H1 (cell line): ENCODE data around the gene LLGL1. TPM values are rescaled to one million over a fixed set of nuclear protein-coding genes. Genes with fewer than 3 reads are reported as not detected.

Source experiments
- CTCF ChIA-PET: fragments of 300-600 bp; sonication (Branson Sonifier 250); formaldehyde crosslinking; loops from one replicate; lab custom pipeline; 2021; ENCODE audit not compliant: partially characterized antibody; lab: Charles Lee
- POLR2A ChIA-PET: fragments of 300-600 bp; sonication (Branson Sonifier 250); formaldehyde crosslinking; loops from one replicate; lab custom pipeline; 2021; ENCODE audit warnings: inconsistent platforms; ENCODE audit not compliant: partially characterized antibody; lab: Charles Lee
- DNase-seq, 2 experiments: peaks; one replicate each; pipeline versions ENCODE4 v3.0.0 to v3.0.0-alpha.2; 2010 to 2022; ENCODE audit warnings: low spot score in 2 of 2, low read depth in 1 of 2, mixed read lengths in 1 of 2
- FAIRE-seq: peaks from 2 replicates; lab custom pipeline; 2011; peaks lifted over from hg19 to GRCh38; lab: Jason Lieb, UNC
- H2AFZ ChIP-seq: 2 replicates; pipeline ENCODE4 v1.8.1; 2012; ENCODE audit warnings: low read length, inconsistent platforms
- H2AK5ac ChIP-seq: 2 replicates; pipeline ENCODE4 v1.6.1; 2013; ENCODE audit warnings: low read depth, low read length
- H2BK120ac ChIP-seq: replicated peaks from 2 replicates; pipeline ENCODE3; 2013; ENCODE audit warnings: low read depth, low read length, inconsistent platforms
- H2BK12ac ChIP-seq: 2 replicates; pipeline ENCODE4 v1.6.1; 2013; ENCODE audit warnings: low read depth, low read length
- H2BK15ac ChIP-seq: 2 replicates; pipeline ENCODE4 v1.6.1; 2013; ENCODE audit warnings: low read length
- H2BK20ac ChIP-seq: 2 replicates; pipeline ENCODE4 v1.6.1; 2013; ENCODE audit warnings: low read length
- H2BK5ac ChIP-seq: 2 replicates; pipeline ENCODE4 v1.6.1; 2013; ENCODE audit warnings: low read depth, low read length
- H3K14ac ChIP-seq: 2 replicates; pipeline ENCODE4 v1.6.1; 2013; ENCODE audit warnings: inconsistent platforms; ENCODE audit not compliant: insufficient read length
- H3K18ac ChIP-seq: 2 replicates; pipeline ENCODE4 v1.6.1; 2013; ENCODE audit warnings: low read length; ENCODE audit errors: extremely low read depth
- H3K23ac ChIP-seq: 2 replicates; pipeline ENCODE4 v1.6.1; 2013; ENCODE audit warnings: inconsistent platforms; ENCODE audit not compliant: insufficient read length
- H3K23me2 ChIP-seq: 2 replicates; pipeline ENCODE4 v1.6.1; 2013; ENCODE audit warnings: low read depth, low read length
- H3K27ac ChIP-seq: 2 replicates; pipeline ENCODE4 v1.6.1; 2011; ENCODE audit warnings: low read depth, low read length, inconsistent platforms
- H3K27me3 ChIP-seq, 4 experiments: replicated peaks in 1 of 4; 1 replicate in 1 of 4; 2 replicates in 3 of 4; pipeline versions ENCODE4 v1.6.1 to v1.8.1; 2011 to 2013; ENCODE audit warnings: low read length in 3 of 4, mild to moderate bottlenecking in 3 of 4, inconsistent platforms in 2 of 4, mixed read lengths in 2 of 4, moderate library complexity in 1 of 4; ENCODE audit not compliant: control insufficient read depth in 3 of 4, insufficient read depth in 3 of 4; ENCODE audit errors: extremely low read depth in 1 of 4
- H3K36me3 ChIP-seq, 4 experiments: 2 replicates each; pipeline versions ENCODE4 v1.6.1 to v1.8.1; 2011 to 2013; ENCODE audit warnings: mild to moderate bottlenecking in 4 of 4, low read length in 3 of 4, moderate library complexity in 2 of 4, control low read depth in 1 of 4, inconsistent platforms in 1 of 4; ENCODE audit not compliant: insufficient read depth in 4 of 4, control insufficient read depth in 2 of 4
- H3K4ac ChIP-seq: replicated peaks from 2 replicates; pipeline ENCODE3; 2013; ENCODE audit warnings: low read length, low read depth, mixed read lengths, inconsistent platforms; ENCODE audit not compliant: insufficient read length
- H3K4me1 ChIP-seq, 4 experiments: replicated peaks in 1 of 4; 1 replicate in 1 of 4; 2 replicates in 3 of 4; pipeline versions ENCODE4 v1.6.1 to v1.8.1; 2011 to 2013; ENCODE audit warnings: low read length in 3 of 4, inconsistent platforms in 2 of 4, mixed read lengths in 1 of 4; ENCODE audit not compliant: insufficient read depth in 4 of 4, control insufficient read depth in 3 of 4
- H3K4me2 ChIP-seq, 2 experiments: 2 replicates each; pipeline versions ENCODE4 v1.6.1 to v1.8.1; 2011 to 2013; ENCODE audit warnings: low read depth in 2 of 2, low read length in 2 of 2, control low read depth in 1 of 2, inconsistent platforms in 1 of 2, mild to moderate bottlenecking in 1 of 2; ENCODE audit not compliant: insufficient read depth in 1 of 2
- H3K4me3 ChIP-seq, 4 experiments: fragments of 200-600, 300-600 bp in 1 of 4; sonication (generic), shearing (Covaris generic), sonication (Bioruptor Twin) in 1 of 4; 2 replicates each; pipeline versions ENCODE4 v1.5.1 to v1.8.1; 2011 to 2016; ENCODE audit warnings: low read length in 4 of 4, low read depth in 3 of 4, control low read depth in 2 of 4, inconsistent platforms in 2 of 4, mild to moderate bottlenecking in 2 of 4, mixed read lengths in 1 of 4, moderate library complexity in 1 of 4; ENCODE audit not compliant: insufficient read depth in 2 of 4; ENCODE audit errors: extremely low read depth in 1 of 4
- H3K56ac ChIP-seq: replicated peaks from 2 replicates; pipeline ENCODE3; 2013; ENCODE audit warnings: low read depth, mild to moderate bottlenecking, mixed read lengths, low read length, inconsistent platforms; ENCODE audit not compliant: insufficient read length
- H3K79me1 ChIP-seq: 2 replicates; pipeline ENCODE4 v1.6.1; 2013; ENCODE audit warnings: low read depth, low read length, control low read depth
- H3K79me2 ChIP-seq, 2 experiments: 2 replicates each; pipeline versions ENCODE4 v1.6.1 to v1.8.1; 2012 to 2013; ENCODE audit warnings: low read length in 2 of 2, mild to moderate bottlenecking in 2 of 2, inconsistent platforms in 1 of 2; ENCODE audit not compliant: insufficient read depth in 2 of 2, control insufficient read depth in 1 of 2
- H3K9ac ChIP-seq, 4 experiments: replicated peaks in 1 of 4; 1 replicate in 1 of 4; 2 replicates in 3 of 4; pipeline versions ENCODE4 v1.6.1 to v1.8.1; 2011 to 2013; ENCODE audit warnings: low read depth in 3 of 4, low read length in 3 of 4, control low read depth in 2 of 4, mild to moderate bottlenecking in 2 of 4, moderate library complexity in 2 of 4, inconsistent platforms in 1 of 4; ENCODE audit errors: extremely low read depth in 1 of 4
- H3K9me3 ChIP-seq, 2 experiments: 2 replicates each; pipeline versions ENCODE4 v1.6.1 to v1.8.1; 2012 to 2013; ENCODE audit warnings: mild to moderate bottlenecking in 2 of 2, moderate library complexity in 2 of 2, control low read depth in 1 of 2, inconsistent platforms in 1 of 2, low read depth in 1 of 2, low read length in 1 of 2, mixed read lengths in 1 of 2; ENCODE audit not compliant: insufficient read depth in 2 of 2
- H4K20me1 ChIP-seq, 2 experiments: replicated peaks in 1 of 2; 2 replicates each; pipeline versions ENCODE3 to v1.8.1; 2011 to 2013; ENCODE audit warnings: inconsistent platforms in 2 of 2, low read length in 2 of 2, mild to moderate bottlenecking in 1 of 2; ENCODE audit not compliant: insufficient read depth in 2 of 2, control insufficient read depth in 1 of 2
- H4K5ac ChIP-seq: 2 replicates; pipeline ENCODE4 v1.6.1; 2013; ENCODE audit warnings: low read length, low read depth, mixed read lengths, inconsistent platforms; ENCODE audit not compliant: insufficient read length
- H4K8ac ChIP-seq: 2 replicates; pipeline ENCODE4 v1.8.0; 2013; ENCODE audit warnings: mild to moderate bottlenecking, moderate library complexity, low read length, inconsistent platforms; ENCODE audit not compliant: insufficient read depth; ENCODE audit errors: extremely low read depth
- H4K91ac ChIP-seq: replicated peaks from 2 replicates; pipeline ENCODE3; 2013; ENCODE audit warnings: low read length, mixed read lengths, inconsistent platforms; ENCODE audit not compliant: insufficient read length
- CREB1 ChIP-seq: IDR thresholded peaks from 2 replicates; pipeline ENCODE4 v1.6.1; 2012; ENCODE audit warnings: inconsistent platforms
- EZH2 ChIP-seq: fragments of 200-600 bp; sonication (generic); IDR thresholded peaks from 2 replicates; pipeline ENCODE4 v1.7.1; 2012; ENCODE audit warnings: low read depth, mild to moderate bottlenecking, moderate library complexity, low read length, inconsistent platforms; ENCODE audit not compliant: severe bottlenecking
- GABPA ChIP-seq: IDR thresholded peaks from 2 replicates; pipeline ENCODE4 v1.6.1; 2011; ENCODE audit warnings: mild to moderate bottlenecking, low read length, moderate library complexity, borderline replicate concordance; ENCODE audit not compliant: insufficient read depth
- JUN ChIP-seq: IDR thresholded peaks from 2 replicates; pipeline ENCODE4 v1.6.1; 2011; ENCODE audit warnings: low read depth, mild to moderate bottlenecking, improper control_type of control experiment, low read length
- KDM1A ChIP-seq: fragments of 200-600, 300-600 bp; sonication (generic); IDR thresholded peaks from 2 replicates; pipeline ENCODE4 v1.7.1; 2016; ENCODE audit warnings: mild to moderate bottlenecking, low read length, borderline replicate concordance
- NRF1 ChIP-seq: IDR thresholded peaks from 2 replicates; pipeline ENCODE4 v1.6.1; 2011; ENCODE audit warnings: mild to moderate bottlenecking, low read depth, low read length, improper control_type of control experiment
- POU5F1 ChIP-seq: IDR thresholded peaks from 2 replicates; pipeline ENCODE4 v1.6.1; 2011; ENCODE audit warnings: low read depth, mild to moderate bottlenecking, low read length, moderate library complexity
- SIN3A ChIP-seq, 2 experiments: IDR thresholded peaks in 1 of 2; conservative IDR thresholded peaks in 1 of 2; 2 replicates each; pipeline ENCODE4 v1.6.1; 2011 to 2012; ENCODE audit warnings: low read length in 2 of 2, improper control_type of control experiment in 1 of 2, low read depth in 1 of 2, mild to moderate bottlenecking in 1 of 2
- SIRT6 ChIP-seq: IDR thresholded peaks from one replicate; pipeline ENCODE4 v1.7.1; 2012; ENCODE audit warnings: low read length, inconsistent platforms
- SUZ12 ChIP-seq: fragments of 200-600 bp; sonication (generic); IDR thresholded peaks from 2 replicates; pipeline ENCODE4 v1.6.1; 2012; ENCODE audit warnings: mild to moderate bottlenecking, inconsistent platforms, low read length, moderate library complexity, mixed read lengths
- TCF12 ChIP-seq: IDR thresholded peaks from 2 replicates; pipeline ENCODE4 v1.6.1; 2011; ENCODE audit warnings: low read depth, mild to moderate bottlenecking, low read length
- WGBS, 2 experiments: shearing (Covaris generic) in 1 of 2; methylation state at CpG; one replicate each; pipeline versions ENCODE4 v1.1.6 to v1.1.7; 2013 to 2015; ENCODE audit warnings: low lambda C conversion rate in 2 of 2, mixed read lengths in 2 of 2, inconsistent platforms in 1 of 2, low coverage in 1 of 2, missing lambda C conversion rate in 1 of 2; ENCODE audit not compliant: insufficient replicate concordance in 2 of 2, insufficient coverage in 1 of 2, insufficient read length in 1 of 2; ENCODE audit errors: extremely low coverage in 1 of 2, missing lambda C conversion rate in 1 of 2; 5-methylcytosine and 5-hydroxymethylcytosine counted together
- polyA plus RNA-seq, 7 experiments: library from polyadenylated mRNA; depleted of rRNA in 3 of 7; stranded (reverse) in 5 of 7; unstranded in 2 of 7; fragments of >200 nt in 5 of 7; fragments of 200-250 nt in 2 of 7; gene quantifications; 1 replicate in 5 of 7; 2 replicates in 1 of 7; 4 replicates in 1 of 7; pipeline versions ENCODE4 v1.2.1 to v1.2.3, GENCODE V29; 2011 to 2013; ENCODE audit warnings: missing spikeins in 2 of 7, mixed read lengths in 2 of 7
- total RNA-seq: library from RNA; stranded (reverse); fragmentation: NEBNext Ultra II Directional; extraction: Animal tissue kit (Norgen Biotek cat#: 25700); gene quantifications from 2 replicates; pipeline ENCODE4 v1.2.1, GENCODE V29; 2021

LLGL1 gene
- total and polyA plus RNA-seq, 2 of the 8 experiments (the other 6 are each of a cell fraction or from before 2014, with no cell fraction given): 71.3 to 107 TPM

DNA sequence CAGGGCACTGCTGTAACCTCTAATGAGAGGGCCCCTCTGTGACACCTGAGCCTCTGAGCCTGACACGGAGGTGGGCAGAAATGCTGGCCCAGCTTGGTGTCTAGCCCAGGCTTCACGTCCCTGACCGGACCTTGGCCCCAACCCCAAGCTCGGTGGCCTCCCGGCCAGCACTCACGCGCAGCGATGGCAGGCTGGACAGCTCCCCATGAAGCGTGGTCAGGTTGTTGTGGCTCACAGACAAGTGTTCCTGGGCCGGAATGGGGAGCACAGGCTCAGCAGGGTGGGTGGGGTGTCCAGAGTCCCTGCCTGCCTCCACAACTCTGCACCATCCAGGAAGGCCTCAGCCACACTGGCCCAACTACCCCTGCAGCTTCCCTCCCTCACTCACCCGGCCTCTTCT, 30.9 kb downstream of the LLGL1 start:
- no peak overlapping the region for H3K14ac ChIP-seq
- no peak overlapping the region for H2AFZ ChIP-seq
- H2BK12ac ChIP-seq: peak overlapping the region; percentile 14; the same call in 1 of the 2 replicates
- no peak overlapping the region for H3K56ac ChIP-seq
- peak overlapping the region; percentile 65; the same call in 1 of the 2 replicates for H2AK5ac ChIP-seq
- H4K91ac ChIP-seq: no peak overlapping the region
- peaks cover 4 to 30% (median 17%) of the 10 kb centered on the region in 4 experiments for H3K4me1 ChIP-seq
- H4K20me1 ChIP-seq: peaks cover 3 to 10% of the 10 kb centered on the region in 2 experiments
- no peaks in the 10 kb centered on the region for H3K27me3 ChIP-seq
- H3K18ac ChIP-seq: no peak overlapping the region
- WGBS, 2 experiments: 99% methylated on average over 11 of the region's 11 CpGs; no CpG with 5 or more reads in 1 of the 2 experiments
- H3K9ac ChIP-seq: no peak overlapping the region
- H2BK15ac ChIP-seq: no peak overlapping the region
- H3K4ac ChIP-seq: no peak overlapping the region
- ChIA-PET POLR2A (interaction anchor here (1.3 to 11.5 kb wide), 7 partner anchors 12 to 58 kb away, joined by 3 to 171 read pairs (median 7); partner anchors contain the start of genes LLGL1 and TOP3A), CTCF (interaction anchor here (0.9 to 3.9 kb wide), 6 partner anchors 8 to 83 kb away, joined by 3 to 18 read pairs (median 5); no protein-coding TSS in a partner anchor)
- H3K9me3 ChIP-seq: no peaks in the 10 kb centered on the region
- H3K79me1 ChIP-seq: peaks cover 14% of the 10 kb centered on the region
- H2BK5ac ChIP-seq: no peak overlapping the region
- peak overlapping the region; percentile 53; the same call in 1 of the 2 replicates for H3K27ac ChIP-seq
- no peak overlapping the region for H2BK120ac ChIP-seq
- no peak overlapping the region for H4K5ac ChIP-seq
- no peak overlapping the region for H4K8ac ChIP-seq
- DNase-seq (no peak), FAIRE-seq (no peak)
- H3K23me2 ChIP-seq: peaks cover 13% of the 10 kb centered on the region
- no peak overlapping the region for H2BK20ac ChIP-seq
- peaks cover 0 to 18% of the 10 kb centered on the region in 2 experiments; a peak in 1 of 4 replicates for H3K79me2 ChIP-seq
- H3K23ac ChIP-seq: no peak overlapping the region
- H3K4me3 ChIP-seq: peak overlapping the region in 1 of 4 experiments; percentile 94; a peak in 2 of 8 replicates
- H3K36me3 ChIP-seq: peaks cover 24 to 44% (median 37%) of the 10 kb centered on the region in 4 experiments
- H3K4me2 ChIP-seq: peak overlapping the region; percentile 84 to 96; a peak in 3 of 4 replicates
- no peak for TF ChIP-seq NRF1
- no peak for TF ChIP-seq POU5F1
- TF ChIP-seq KDM1A: no peak
- no peak for TF ChIP-seq SIN3A (conservative IDR thresholded peaks at IDR 0.05 in 1 of 2, IDR thresholded peaks at IDR 0.05 in 1 of 2; ENCODE audit: low read depth in 1 of 2, low read length in 2 of 2)
- TF ChIP-seq GABPA: no peak
- TF ChIP-seq SUZ12: no peak
- no peak for TF ChIP-seq EZH2
- TF ChIP-seq CREB1: no peak
- no peak for TF ChIP-seq TCF12
- no peak for TF ChIP-seq JUN
- TF ChIP-seq SIRT6: no peak
